Liver (tissue), 3 donors: ENCODE results near the gene CRISPLD2.

Experiments
- EGR1 ChIP-seq, 2 donors: IDR thresholded peaks; 2 replicates each; pipeline ENCODE4 v1.6.1; 2016 to 2018; ENCODE audit warnings: antibody characterized with exemption in 2 of 2, low read depth in 2 of 2
- GABPA ChIP-seq, 2 donors: IDR thresholded peaks in 1 of 2; conservative IDR thresholded peaks in 1 of 2; 2 replicates each; pipeline ENCODE4 v1.6.1; 2016; ENCODE audit warnings: antibody characterized with exemption in 2 of 2, mild to moderate bottlenecking in 1 of 2, moderate library complexity in 1 of 2
- HNF4G ChIP-seq: IDR thresholded peaks from 2 replicates; pipeline ENCODE4 v1.6.1; 2016; ENCODE audit warnings: antibody characterized with exemption
- JUND ChIP-seq, 2 donors: IDR thresholded peaks; 2 replicates each; pipeline ENCODE4 v1.6.1; 2016; ENCODE audit warnings: antibody characterized with exemption in 2 of 2
- NR2F2 ChIP-seq: IDR thresholded peaks from 2 replicates; pipeline ENCODE4 v1.6.1; 2016; ENCODE audit warnings: antibody characterized with exemption
- RAD21 ChIP-seq, 2 donors: IDR thresholded peaks; 2 replicates each; pipeline ENCODE4 v1.6.1; 2016; ENCODE audit warnings: antibody characterized with exemption in 2 of 2, mild to moderate bottlenecking in 2 of 2
- RXRA ChIP-seq, 2 donors: IDR thresholded peaks; 2 replicates each; pipeline ENCODE4 v1.6.1; 2017 to 2018; ENCODE audit warnings: antibody characterized with exemption in 2 of 2, mild to moderate bottlenecking in 1 of 2
- SP1 ChIP-seq: IDR thresholded peaks from 2 replicates; pipeline ENCODE4 v1.6.1; 2018; ENCODE audit warnings: antibody characterized with exemption, mild to moderate bottlenecking
- TAF1 ChIP-seq: conservative IDR thresholded peaks from 2 replicates; pipeline ENCODE4 v1.6.1; 2016; ENCODE audit warnings: antibody characterized with exemption, mild to moderate bottlenecking
- TF ChIP-seq, protein P1 (sequence below): IDR thresholded peaks from 2 replicates; pipeline ENCODE4 v1.6.1; 2016; ENCODE audit warnings: antibody characterized with exemption
- TF ChIP-seq, protein P2 (sequence below): fragments of 150-350 bp; IDR thresholded peaks from 2 replicates; pipeline ENCODE4 v1.5.1; 2017; ENCODE audit warnings: improper control_type of control experiment, low read depth, low read length; ENCODE audit not compliant: missing input control
- TF ChIP-seq, protein P3 (sequence below): IDR thresholded peaks from 2 replicates; pipeline ENCODE4 v1.6.1; 2016; ENCODE audit warnings: antibody characterized with exemption, mild to moderate bottlenecking
- donor health status: healthy.
- donor health status: healthy.

DNA sequence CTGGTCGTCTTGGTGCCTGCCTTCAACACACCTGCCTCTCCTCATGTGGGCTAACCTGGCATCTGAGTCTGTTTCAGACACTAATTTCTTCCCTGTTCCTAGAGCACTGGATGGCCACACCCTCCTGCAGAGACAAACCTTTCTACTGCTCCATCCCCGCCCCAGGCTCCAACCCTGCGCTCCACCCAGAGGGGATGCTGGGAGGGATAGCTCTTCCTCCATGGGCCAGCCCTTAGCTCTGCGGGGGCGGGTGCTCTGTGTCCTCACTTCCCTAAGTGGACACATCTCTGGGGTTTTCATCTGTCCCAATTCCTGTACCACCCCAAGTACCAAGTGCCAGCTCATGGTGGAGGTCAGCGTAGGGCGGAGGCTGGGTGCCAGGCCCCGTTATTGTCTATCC lies 11.0 kb upstream of the CRISPLD2 start:
- no peak for TF ChIP-seq TAF1
- TF ChIP-seq, protein P1, sequence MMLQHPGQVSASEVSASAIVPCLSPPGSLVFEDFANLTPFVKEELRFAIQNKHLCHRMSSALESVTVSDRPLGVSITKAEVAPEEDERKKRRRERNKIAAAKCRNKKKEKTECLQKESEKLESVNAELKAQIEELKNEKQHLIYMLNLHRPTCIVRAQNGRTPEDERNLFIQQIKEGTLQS = no peak
- TF ChIP-seq, protein P2, sequence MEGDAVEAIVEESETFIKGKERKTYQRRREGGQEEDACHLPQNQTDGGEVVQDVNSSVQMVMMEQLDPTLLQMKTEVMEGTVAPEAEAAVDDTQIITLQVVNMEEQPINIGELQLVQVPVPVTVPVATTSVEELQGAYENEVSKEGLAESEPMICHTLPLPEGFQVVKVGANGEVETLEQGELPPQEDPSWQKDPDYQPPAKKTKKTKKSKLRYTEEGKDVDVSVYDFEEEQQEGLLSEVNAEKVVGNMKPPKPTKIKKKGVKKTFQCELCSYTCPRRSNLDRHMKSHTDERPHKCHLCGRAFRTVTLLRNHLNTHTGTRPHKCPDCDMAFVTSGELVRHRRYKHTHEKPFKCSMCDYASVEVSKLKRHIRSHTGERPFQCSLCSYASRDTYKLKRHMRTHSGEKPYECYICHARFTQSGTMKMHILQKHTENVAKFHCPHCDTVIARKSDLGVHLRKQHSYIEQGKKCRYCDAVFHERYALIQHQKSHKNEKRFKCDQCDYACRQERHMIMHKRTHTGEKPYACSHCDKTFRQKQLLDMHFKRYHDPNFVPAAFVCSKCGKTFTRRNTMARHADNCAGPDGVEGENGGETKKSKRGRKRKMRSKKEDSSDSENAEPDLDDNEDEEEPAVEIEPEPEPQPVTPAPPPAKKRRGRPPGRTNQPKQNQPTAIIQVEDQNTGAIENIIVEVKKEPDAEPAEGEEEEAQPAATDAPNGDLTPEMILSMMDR = no peak
- no peak for TF ChIP-seq SP1
- no peak for TF ChIP-seq NR2F2
- TF ChIP-seq, protein P3, sequence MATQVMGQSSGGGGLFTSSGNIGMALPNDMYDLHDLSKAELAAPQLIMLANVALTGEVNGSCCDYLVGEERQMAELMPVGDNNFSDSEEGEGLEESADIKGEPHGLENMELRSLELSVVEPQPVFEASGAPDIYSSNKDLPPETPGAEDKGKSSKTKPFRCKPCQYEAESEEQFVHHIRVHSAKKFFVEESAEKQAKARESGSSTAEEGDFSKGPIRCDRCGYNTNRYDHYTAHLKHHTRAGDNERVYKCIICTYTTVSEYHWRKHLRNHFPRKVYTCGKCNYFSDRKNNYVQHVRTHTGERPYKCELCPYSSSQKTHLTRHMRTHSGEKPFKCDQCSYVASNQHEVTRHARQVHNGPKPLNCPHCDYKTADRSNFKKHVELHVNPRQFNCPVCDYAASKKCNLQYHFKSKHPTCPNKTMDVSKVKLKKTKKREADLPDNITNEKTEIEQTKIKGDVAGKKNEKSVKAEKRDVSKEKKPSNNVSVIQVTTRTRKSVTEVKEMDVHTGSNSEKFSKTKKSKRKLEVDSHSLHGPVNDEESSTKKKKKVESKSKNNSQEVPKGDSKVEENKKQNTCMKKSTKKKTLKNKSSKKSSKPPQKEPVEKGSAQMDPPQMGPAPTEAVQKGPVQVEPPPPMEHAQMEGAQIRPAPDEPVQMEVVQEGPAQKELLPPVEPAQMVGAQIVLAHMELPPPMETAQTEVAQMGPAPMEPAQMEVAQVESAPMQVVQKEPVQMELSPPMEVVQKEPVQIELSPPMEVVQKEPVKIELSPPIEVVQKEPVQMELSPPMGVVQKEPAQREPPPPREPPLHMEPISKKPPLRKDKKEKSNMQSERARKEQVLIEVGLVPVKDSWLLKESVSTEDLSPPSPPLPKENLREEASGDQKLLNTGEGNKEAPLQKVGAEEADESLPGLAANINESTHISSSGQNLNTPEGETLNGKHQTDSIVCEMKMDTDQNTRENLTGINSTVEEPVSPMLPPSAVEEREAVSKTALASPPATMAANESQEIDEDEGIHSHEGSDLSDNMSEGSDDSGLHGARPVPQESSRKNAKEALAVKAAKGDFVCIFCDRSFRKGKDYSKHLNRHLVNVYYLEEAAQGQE = no peak
- TF ChIP-seq RAD21 (IDR thresholded peaks at IDR 0.05) = no peak
- TF ChIP-seq EGR1 (IDR thresholded peaks at IDR 0.05; ENCODE audit: low read depth in 2 of 2) = no peak
- no peak for TF ChIP-seq GABPA (IDR thresholded peaks at IDR 0.05 in 1 of 2, conservative IDR thresholded peaks at IDR 0.05 in 1 of 2)
- no peak for TF ChIP-seq RXRA (IDR thresholded peaks at IDR 0.05)
- TF ChIP-seq HNF4G = no peak
- TF ChIP-seq JUND (IDR thresholded peaks at IDR 0.05) = no peak
